ENCODE measurements around the gene DUXB.
A peak's percentile ranks its signal among the peaks of the same experiment; 100 is the strongest.

Gene DUXB

DNA sequence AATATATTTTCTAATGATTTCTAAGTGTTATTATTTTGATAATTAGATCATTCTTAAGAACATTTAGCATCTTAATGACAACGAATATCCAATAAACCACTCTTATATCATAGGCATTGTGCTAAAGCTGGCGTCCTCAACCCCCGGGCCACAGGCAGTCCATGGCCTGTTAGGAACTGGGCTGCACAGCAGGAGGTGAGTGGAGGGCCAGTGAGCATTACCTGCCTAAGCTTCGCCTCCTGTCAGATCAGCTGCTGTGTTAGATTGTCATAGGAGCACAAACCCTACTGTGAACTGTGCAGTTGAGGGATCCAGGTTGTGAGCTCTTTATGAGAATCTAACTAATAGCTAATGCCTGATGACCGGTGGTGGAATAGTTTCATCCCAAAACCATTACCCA, 3.7 kb downstream of the DUXB start:
- Histone ChIP-seq H3F3A (ENCODE audit: insufficient read depth) (no peaks in the 10 kb centered on the region), H3K4me2 (ENCODE audit: low read depth, low read length, poor library complexity, severe bottlenecking) (no peak overlapping the region), H3K79me2 (ENCODE audit: insufficient read depth, low read length) (no peaks in the 10 kb centered on the region), H3K36me3 (ENCODE audit: low read length) (no peaks in the 10 kb centered on the region), H3K4me3 (ENCODE audit: insufficient read depth, low read length, poor library complexity, severe bottlenecking) (no peak overlapping the region), H3K9ac (ENCODE audit: low read length) (no peak overlapping the region), H3K9me2 (replicated peaks; ENCODE audit: insufficient read depth, low read length) (no peaks in the 10 kb centered on the region), H3K27me3 (ENCODE audit: low read length) (no peaks in the 10 kb centered on the region), H3K27ac (ENCODE audit: low read depth, low read length) (no peak overlapping the region), H3K9me3 (ENCODE audit: insufficient read depth, low read length) (no peaks in the 10 kb centered on the region), H2AFZ (ENCODE audit: low read depth, low read length, severe bottlenecking) (no peak overlapping the region), H4K20me1 (ENCODE audit: low read depth, low read length) (no peaks in the 10 kb centered on the region)
- TF ChIP-seq EZH2phosphoT487 (conservative IDR thresholded peaks at IDR 0.05; ENCODE audit: low read length): no peak
- TF ChIP-seq CTCF (IDR thresholded peaks at IDR 0.05; ENCODE audit: insufficient read depth, low read length, poor library complexity, severe bottlenecking): no peak

DNA sequence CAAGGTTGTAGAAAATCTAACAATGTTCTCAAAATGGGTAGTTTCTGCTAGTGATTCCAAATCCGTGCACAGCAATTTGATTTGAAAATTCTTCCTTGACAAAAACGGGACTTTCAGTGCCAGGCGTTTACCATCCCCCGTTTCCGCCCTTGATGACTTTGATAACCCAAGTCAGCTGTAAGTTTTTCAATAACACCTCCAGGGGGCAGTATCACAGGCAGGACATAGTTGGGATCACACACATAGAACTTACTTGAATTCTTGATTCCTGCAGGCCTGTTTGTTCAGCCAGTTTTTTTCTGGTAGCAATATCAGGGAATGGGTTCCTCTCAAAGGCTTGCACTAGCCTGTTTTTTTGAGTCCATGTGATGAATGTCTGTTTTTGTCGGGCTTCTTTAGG, 5.6 kb downstream of the DUXB start:
- Histone ChIP-seq H3F3A (ENCODE audit: insufficient read depth) (no peaks in the 10 kb centered on the region), H3K9me2 (replicated peaks; ENCODE audit: insufficient read depth, low read length) (no peaks in the 10 kb centered on the region), H3K36me3 (ENCODE audit: low read length) (no peaks in the 10 kb centered on the region), H4K20me1 (ENCODE audit: low read depth, low read length) (no peaks in the 10 kb centered on the region), H3K4me2 (ENCODE audit: low read depth, low read length, poor library complexity, severe bottlenecking) (no peak overlapping the region), H2AFZ (ENCODE audit: low read depth, low read length, severe bottlenecking) (no peak overlapping the region), H3K4me3 (ENCODE audit: insufficient read depth, low read length, poor library complexity, severe bottlenecking) (no peak overlapping the region), H3K9ac (ENCODE audit: low read length) (no peak overlapping the region), H3K9me3 (ENCODE audit: insufficient read depth, low read length) (no peaks in the 10 kb centered on the region), H3K27ac (ENCODE audit: low read depth, low read length) (no peak overlapping the region), H3K79me2 (ENCODE audit: insufficient read depth, low read length) (no peaks in the 10 kb centered on the region), H3K27me3 (ENCODE audit: low read length) (no peaks in the 10 kb centered on the region)
- no peak for TF ChIP-seq EZH2phosphoT487 (conservative IDR thresholded peaks at IDR 0.05; ENCODE audit: low read length)
- peak; percentile 36 for TF ChIP-seq CTCF (IDR thresholded peaks at IDR 0.05; ENCODE audit: insufficient read depth, low read length, poor library complexity, severe bottlenecking)

- Histone ChIP-seq H3K4me2 (ENCODE audit: low read depth, low read length, poor library complexity, severe bottlenecking) (no peak overlapping the region), H3K4me3 (ENCODE audit: insufficient read depth, low read length, poor library complexity, severe bottlenecking) (no peak overlapping the region), H2AFZ (ENCODE audit: low read depth, low read length, severe bottlenecking) (no peak overlapping the region), H3K9me3 (ENCODE audit: insufficient read depth, low read length) (peaks cover 9% of the 10 kb centered on the region; the same call in 1 of the 2 replicates), H4K20me1 (ENCODE audit: low read depth, low read length) (no peaks in the 10 kb centered on the region), H3K27me3 (ENCODE audit: low read length) (no peaks in the 10 kb centered on the region), H3K9me2 (replicated peaks; ENCODE audit: insufficient read depth, low read length) (no peaks in the 10 kb centered on the region), H3K79me2 (ENCODE audit: insufficient read depth, low read length) (no peaks in the 10 kb centered on the region), H3K36me3 (ENCODE audit: low read length) (peaks cover 4% of the 10 kb centered on the region; the same call in 1 of the 2 replicates), H3K27ac (ENCODE audit: low read depth, low read length) (no peak overlapping the region), H3K9ac (ENCODE audit: low read length) (no peak overlapping the region), H3F3A (ENCODE audit: insufficient read depth) (no peaks in the 10 kb centered on the region)
- TF ChIP-seq EZH2phosphoT487 (conservative IDR thresholded peaks at IDR 0.05; ENCODE audit: low read length) (no peak), CTCF (IDR thresholded peaks at IDR 0.05; ENCODE audit: insufficient read depth, low read length, poor library complexity, severe bottlenecking) (no peak)
These were observed 13.9 kb downstream of the DUXB start for GRCh38 chr16:75687361-75687760.
